ENCODE results near the gene ACP2. TPM values are rescaled to one million over a fixed set of nuclear protein-coding genes. Genes with fewer than 3 reads are reported as not detected.

The ACP2 gene
- total and polyA plus RNA-seq, 9 of the 15 experiments (the other 6 are each of a cell fraction or from before 2014, with no cell fraction given), result 1.9 to 20.0 (median 11.6) TPM

DNA sequence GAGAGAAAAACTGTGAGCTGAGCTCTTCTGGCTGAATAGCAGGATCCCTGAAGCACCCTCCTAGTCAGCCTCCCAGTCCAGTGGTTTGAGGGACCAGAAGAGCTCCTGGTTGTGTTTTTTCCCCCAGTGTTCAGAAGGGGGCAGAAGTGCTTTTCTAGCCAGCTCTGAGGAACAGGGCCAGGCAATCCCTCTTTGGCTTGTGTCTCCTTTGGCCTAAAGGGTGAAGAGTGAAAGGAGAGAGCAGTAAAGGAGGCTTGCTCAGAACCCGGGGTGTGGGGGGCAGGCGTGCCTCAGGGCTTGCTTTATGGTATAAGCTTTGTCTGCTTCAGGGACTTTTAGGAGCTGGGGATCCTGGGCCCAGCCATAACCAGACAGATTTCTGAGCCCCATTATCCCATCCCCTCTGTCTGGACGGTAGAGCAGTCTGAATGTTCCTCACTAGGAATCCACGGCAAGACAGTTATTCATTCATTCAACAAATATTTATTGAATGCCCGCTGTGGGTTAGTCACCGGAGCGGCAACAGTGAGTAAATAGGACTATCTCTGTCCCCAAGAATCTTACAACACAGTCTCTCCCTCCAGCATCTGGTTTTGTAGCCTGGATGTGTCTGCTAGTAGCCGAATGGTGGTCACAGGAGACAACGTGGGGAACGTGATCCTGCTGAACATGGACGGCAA, 14.5 kb downstream of the ACP2 start (continued):
- TF ChIP-seq REST (IDR thresholded peaks at IDR 0.05; ENCODE audit: borderline replicate concordance), result peak; percentile 48; the same call in 1 of the 2 replicates
- no peak for TF ChIP-seq REST (CRISPR knock-in tag; IDR thresholded peaks at IDR 0.05; ENCODE audit: low read depth)
- no peak for TF ChIP-seq TCF7L2 (IDR thresholded peaks at IDR 0.05; ENCODE audit: low read depth, low read length)
- TF ChIP-seq RBM22 (IDR thresholded peaks at IDR 0.05; ENCODE audit: low read depth, low read length, poor library complexity, severe bottlenecking), result no peak
- no peak for TF ChIP-seq SRSF9 (IDR thresholded peaks at IDR 0.05; ENCODE audit: borderline replicate concordance, low read depth, low read length)
- peak; percentile 44 to 65 (median 64) for TF ChIP-seq CTCF (IDR thresholded peaks at IDR 0.05 in 2 of 3, conservative IDR thresholded peaks at IDR 0.05 in 1 of 3; ENCODE audit: insufficient read depth in 2 of 3, low read depth in 1 of 3, low read length in 3 of 3)

Measured in K562 (cell line).